GM19035 (cell line): ENCODE data around the gene MPIG6B.

Experiments
- ATAC-seq: cut with Tn5 transposase; IDR thresholded peaks from one replicate; pipeline ENCODE4 v1.9.1; 2021; ENCODE audit not compliant: unreplicated experiment

The MPIG6B gene

DNA sequence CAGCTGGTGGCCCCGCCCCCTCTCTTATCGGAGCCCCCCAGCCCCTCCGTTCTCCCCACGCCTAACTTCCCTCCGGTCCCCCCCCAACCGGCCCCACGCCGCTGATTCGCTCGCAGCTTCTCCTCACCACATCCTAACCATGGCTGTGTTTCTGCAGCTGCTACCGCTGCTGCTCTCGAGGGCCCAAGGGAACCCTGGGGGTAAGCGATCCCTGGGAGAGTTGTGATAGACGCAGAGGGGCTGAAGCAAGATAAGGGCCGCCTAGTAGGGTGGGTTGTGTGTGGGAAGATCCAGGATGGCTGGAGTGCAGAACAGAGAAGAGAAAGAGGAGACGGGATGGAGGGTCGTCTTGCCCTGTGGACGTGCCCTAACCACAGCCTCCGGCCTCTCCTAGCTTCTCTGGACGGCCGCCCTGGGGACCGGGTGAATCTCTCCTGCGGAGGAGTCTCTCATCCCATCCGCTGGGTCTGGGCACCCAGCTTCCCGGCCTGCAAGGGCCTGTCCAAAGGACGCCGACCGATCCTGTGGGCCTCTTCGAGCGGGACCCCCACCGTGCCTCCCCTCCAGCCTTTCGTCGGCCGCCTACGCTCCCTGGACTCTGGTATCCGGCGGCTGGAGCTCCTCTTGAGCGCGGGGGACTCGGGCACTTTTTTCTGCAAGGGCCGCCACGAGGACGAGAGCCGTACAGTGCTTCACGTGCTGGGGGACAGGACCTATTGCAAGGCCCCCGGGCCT, at the start of gene MPIG6B:
MPIG6B (plus strand) TSS at position 129 of the 735 bp plus-strand sequence; CDS start at position 140, 11 bp downstream.
- no peak for ATAC-seq

- ATAC-seq: no peak
Measured at GRCh38 chr6:31676322-31676903, 46.8 kb upstream of the MPIG6B start.

DNA sequence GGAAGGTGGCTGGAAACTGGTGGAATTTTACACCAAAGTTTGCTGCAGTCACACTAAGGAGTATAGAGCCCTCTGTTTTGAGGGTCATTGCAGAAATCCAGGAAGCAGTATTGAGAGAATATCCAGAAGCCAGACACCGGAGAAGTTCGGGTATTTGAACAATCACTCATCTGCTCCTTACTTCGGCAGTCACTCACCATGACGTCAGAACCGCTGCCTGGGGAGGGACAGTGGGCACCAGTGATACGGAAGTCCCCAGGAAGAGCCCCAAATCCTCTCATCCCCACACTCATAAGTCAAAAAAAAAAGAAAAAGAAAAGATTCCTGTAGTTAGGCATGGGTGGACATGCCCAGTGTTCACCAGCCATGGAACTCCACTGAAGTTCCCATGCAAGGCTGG, 46.3 kb upstream of the MPIG6B start:
- no peak for ATAC-seq

DNA sequence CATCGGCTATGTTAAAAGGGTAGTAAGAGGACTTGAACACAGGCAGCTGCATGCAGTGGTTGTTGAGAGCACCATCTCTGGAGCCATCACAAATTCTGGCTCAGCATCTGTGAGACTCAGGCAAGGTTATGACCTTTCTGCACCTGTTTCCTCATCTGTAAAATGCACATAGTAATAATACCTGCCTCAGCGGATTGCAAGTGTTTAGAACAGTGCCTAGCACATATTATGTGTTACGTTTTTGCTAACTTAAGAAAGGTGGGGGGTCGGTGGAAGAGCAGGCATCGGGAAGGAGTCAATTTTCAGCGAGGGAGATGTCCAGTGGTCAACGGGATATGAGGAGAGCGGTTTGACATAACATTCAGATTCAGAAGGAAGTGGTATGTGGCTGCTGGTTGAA, 45.2 kb upstream of the MPIG6B start:
- no peak for ATAC-seq

DNA sequence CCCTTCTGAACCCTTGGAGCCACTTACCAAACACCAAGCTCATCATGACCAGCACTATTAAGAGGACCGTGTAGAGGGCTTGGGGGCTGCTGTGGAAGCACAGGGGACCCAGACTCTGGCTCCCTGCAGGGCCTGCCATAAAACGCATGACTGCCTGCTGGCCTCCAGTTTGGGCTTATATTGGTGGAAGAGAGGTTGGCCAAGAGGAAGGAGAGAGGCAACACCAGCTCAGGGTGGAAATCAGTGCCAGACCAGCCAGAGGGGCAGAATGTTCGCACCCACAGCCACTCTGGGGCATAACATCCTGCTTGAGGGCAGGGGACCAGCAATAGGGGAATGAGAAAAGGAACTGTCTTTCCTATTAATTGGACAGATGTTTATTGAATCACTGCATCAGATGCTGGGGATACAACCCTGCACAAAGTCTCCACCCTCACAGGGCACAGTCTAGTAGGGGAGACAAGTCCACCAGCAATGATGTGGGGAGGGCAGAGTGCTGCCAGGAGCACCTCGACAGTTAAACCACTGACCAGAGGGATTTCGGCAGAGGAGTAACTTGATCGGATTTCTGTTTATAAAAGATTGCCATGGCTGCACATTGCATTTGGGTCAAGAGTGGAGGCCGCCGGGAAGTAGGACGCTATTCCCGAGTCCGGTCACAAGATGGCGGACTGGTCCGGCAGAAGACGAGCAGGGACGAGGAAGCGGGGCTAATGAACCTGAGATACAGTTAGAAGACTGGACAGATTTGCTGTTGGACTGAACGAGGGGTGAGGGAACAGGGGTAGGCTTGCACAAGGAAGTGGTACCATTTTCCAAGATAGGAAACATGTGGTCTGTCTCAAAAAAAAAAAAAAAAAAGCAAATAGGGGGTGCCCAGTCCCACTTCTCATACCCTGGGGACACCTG, 42.7 kb upstream of the MPIG6B start, which contains the start of gene LY6G5C:
LY6G5C (minus strand) TSS at position 842 of the 909 bp plus-strand sequence; CDS start at position 148, 694 bp downstream.
- ATAC-seq: no peak

DNA sequence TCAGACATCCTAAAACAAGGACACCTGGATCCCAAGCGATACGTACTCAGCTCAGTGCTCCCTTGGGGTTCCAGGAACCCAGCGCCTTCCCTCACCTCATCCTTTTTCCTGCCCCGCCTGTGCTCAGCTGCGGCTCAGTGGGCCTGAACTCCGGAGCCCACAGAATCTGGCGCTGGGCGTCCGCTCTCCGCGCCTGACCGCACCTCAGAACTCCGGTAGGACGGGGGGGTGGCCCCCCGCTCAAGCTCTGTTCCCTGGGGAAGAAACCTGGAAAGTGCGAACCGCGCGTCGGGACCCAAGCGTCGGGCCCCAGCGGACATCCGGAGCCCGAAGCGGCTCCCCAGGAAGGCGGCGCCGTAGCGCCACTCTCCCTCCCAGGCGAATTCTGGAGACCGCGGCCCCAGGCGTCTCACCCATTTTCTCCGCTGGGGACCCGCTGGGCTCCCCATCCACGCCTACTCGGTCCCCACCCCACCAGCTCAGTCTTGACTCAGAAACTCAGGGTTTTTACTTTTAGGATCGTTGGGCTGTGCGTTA, 42.0 kb upstream of the MPIG6B start:
- no peak for ATAC-seq

DNA sequence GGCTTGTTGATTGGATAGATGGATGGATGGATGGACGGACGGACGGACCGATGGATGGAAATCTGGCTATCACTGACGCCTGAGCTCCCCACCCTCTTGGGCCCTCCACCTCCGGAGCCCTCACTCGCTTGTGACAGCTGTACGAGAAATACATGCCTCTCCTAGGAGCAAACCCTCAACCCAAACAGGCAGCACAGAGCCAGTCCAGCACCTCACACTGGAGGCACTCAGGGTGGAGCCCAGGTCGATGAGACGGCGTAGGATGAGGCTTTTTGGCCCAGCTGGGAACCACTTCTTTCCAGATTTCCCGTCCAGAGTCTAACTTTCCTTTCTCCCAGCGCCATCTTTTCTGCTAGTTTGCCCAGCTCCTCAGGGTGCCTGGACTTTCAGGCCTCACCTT, 39.6 kb upstream of the MPIG6B start:
- no peak for ATAC-seq

GRCh38 chr6:31686483-31686882, 36.7 kb upstream of the MPIG6B start:
- no peak for ATAC-seq

DNA sequence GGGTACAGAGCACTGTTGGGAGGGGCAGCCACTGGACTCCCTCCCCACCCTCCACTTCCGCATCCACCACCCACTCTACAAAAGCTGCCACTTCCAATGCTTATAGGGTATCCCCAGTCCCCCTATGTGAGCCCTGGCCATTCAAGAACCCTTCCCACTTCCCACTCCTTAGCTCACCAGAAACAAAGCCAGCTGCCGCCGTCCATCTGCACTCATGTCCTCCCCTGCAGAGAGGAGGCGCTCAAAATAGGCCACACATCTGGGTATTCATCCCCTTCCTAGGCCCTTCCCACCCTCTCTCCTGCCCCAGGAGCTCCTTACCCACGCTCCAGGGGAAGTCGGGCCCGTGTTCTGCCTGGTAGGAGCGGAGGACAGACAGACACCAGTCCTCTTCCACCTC, 35.9 kb upstream of the MPIG6B start:
- ATAC-seq: no peak

DNA sequence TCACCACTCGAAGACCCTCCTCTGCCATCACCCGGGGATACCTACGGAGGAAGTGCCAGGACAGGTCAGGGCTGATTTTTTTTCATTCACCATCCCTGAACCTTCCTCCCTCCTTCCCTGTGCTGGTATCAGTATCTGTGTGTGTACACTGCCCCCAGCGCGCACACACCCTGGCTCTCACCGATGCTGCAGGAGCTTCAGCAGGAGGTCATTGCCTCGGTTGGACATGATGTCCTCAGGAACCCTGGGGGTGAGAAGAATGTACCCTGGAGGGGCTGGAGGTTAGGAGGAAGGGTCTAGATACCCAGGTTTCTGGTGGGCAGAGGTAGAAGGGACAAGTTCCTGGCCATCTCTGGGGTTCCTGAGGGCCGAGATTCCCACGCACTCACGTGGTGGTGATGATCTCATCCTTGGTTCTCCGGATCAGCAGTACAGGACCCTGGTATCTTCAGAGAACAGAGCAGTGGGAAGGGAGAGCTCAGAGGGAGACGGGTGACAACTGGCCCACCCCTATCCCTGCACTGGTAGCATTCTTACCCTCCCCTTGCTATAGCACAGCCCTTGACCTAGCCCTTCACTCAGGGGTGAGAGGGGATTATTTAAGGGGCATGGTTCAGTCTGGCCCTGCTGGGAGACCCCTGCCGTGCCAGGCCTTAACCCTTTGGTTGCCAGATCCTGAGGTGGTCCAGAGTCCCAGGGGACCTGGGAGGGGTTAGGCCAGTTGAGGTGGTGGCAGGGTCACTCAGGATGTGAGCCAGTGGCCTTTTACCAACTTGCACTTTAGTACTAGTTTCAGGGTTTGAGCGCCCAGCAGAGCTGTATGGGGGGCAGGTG, 35.1 kb upstream of the MPIG6B start:
- no peak for ATAC-seq

- ATAC-seq: no peak
Measured at GRCh38 chr6:31689249-31690110, 33.7 kb upstream of the MPIG6B start.

- no peak for ATAC-seq
Measured at GRCh38 chr6:31690231-31691077, 32.7 kb upstream of the MPIG6B start.

GRCh38 chr6:31691078-31691463, 32.1 kb upstream of the MPIG6B start:
- ATAC-seq: no peak

GRCh38 chr6:31691564-31692108, 31.5 kb upstream of the MPIG6B start:
- ATAC-seq: no peak

- ATAC-seq: no peak
Measured at GRCh38 chr6:31692353-31692752, 30.8 kb upstream of the MPIG6B start.

DNA sequence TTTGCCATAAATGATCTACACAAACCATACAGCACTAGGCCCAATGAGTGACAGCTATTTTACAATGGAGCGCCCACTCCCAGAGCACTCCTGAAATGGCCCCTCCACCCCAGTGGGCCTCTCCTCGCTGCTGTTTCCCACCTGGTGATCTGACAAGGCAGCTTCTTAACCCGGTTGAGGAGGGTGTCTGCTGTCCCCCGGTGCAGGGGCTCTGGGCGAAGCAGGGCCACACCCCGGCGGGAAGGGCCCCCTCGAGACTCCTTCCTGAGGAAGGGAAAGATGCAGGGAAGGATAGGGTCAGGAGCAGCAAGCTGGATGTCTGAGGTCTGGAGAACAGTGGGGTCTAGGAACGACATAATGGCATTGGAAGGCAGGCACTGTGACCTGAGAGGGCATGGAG, 30.3 kb upstream of the MPIG6B start:
- no peak for ATAC-seq

- ATAC-seq: no peak
Measured at GRCh38 chr6:31693535-31693934, 29.6 kb upstream of the MPIG6B start.

DNA sequence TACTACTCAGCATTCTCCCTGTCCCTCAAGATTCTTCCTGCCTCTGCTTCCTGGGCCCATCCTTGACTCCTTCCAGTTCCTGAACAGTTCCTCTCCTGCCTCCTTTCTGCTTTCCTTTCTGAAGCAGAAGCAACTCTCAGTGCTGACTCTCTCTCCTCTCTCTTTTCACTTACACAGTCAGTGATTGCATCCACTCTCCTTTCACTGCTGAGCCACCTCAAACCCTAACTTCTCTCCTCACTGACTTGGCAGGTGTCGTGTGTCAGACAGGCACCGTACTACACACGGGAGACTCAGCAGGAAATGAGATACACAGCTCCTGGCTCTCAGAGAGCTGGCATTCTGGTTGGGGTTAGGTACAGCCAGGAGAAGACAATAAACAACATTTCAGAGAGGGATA, 25.6 kb upstream of the MPIG6B start:
- no peak for ATAC-seq
